Liver (tissue), 3 donors: ENCODE results near the gene DRAXIN.

Experiments used
- EGR1 ChIP-seq, 2 donors: IDR thresholded peaks; 2 replicates each; pipeline ENCODE4 v1.6.1; 2016 to 2018; ENCODE audit warnings: antibody characterized with exemption in 2 of 2, low read depth in 2 of 2
- FOXA1 ChIP-seq: IDR thresholded peaks from 2 replicates; pipeline ENCODE4 v1.6.1; 2016; ENCODE audit warnings: antibody characterized with exemption
- GABPA ChIP-seq, 2 donors: IDR thresholded peaks in 1 of 2; conservative IDR thresholded peaks in 1 of 2; 2 replicates each; pipeline ENCODE4 v1.6.1; 2016; ENCODE audit warnings: antibody characterized with exemption in 2 of 2, mild to moderate bottlenecking in 1 of 2, moderate library complexity in 1 of 2
- HNF4A ChIP-seq, 2 donors: conservative IDR thresholded peaks; 2 replicates each; pipeline ENCODE4 v1.6.1; 2016; ENCODE audit warnings: antibody characterized with exemption in 2 of 2, mild to moderate bottlenecking in 2 of 2
- JUND ChIP-seq, 2 donors: IDR thresholded peaks; 2 replicates each; pipeline ENCODE4 v1.6.1; 2016; ENCODE audit warnings: antibody characterized with exemption in 2 of 2
- RAD21 ChIP-seq, 2 donors: IDR thresholded peaks; 2 replicates each; pipeline ENCODE4 v1.6.1; 2016; ENCODE audit warnings: antibody characterized with exemption in 2 of 2, mild to moderate bottlenecking in 2 of 2
- SP1 ChIP-seq: IDR thresholded peaks from 2 replicates; pipeline ENCODE4 v1.6.1; 2018; ENCODE audit warnings: antibody characterized with exemption, mild to moderate bottlenecking
- TAF1 ChIP-seq: conservative IDR thresholded peaks from 2 replicates; pipeline ENCODE4 v1.6.1; 2016; ENCODE audit warnings: antibody characterized with exemption, mild to moderate bottlenecking
- YY1 ChIP-seq: IDR thresholded peaks from 2 replicates; pipeline ENCODE4 v1.6.1; 2016; ENCODE audit warnings: antibody characterized with exemption, mild to moderate bottlenecking
- TF ChIP-seq, protein P1 (sequence below): fragments of 150-350 bp; IDR thresholded peaks from 2 replicates; pipeline ENCODE4 v1.5.1; 2017; ENCODE audit warnings: improper control_type of control experiment, low read depth, low read length; ENCODE audit not compliant: missing input control
- TF ChIP-seq, protein P2 (sequence below): IDR thresholded peaks from 2 replicates; pipeline ENCODE4 v1.6.1; 2016; ENCODE audit warnings: antibody characterized with exemption
- TF ChIP-seq, protein P3 (sequence below): IDR thresholded peaks from 2 replicates; pipeline ENCODE4 v1.6.1; 2016; ENCODE audit warnings: antibody characterized with exemption
- TF ChIP-seq, protein P4 (sequence below): IDR thresholded peaks from 2 replicates; pipeline ENCODE4 v1.6.1; 2016; ENCODE audit warnings: antibody characterized with exemption
- donor health status: healthy.
- donor health status: healthy.

- TF ChIP-seq, protein P1, sequence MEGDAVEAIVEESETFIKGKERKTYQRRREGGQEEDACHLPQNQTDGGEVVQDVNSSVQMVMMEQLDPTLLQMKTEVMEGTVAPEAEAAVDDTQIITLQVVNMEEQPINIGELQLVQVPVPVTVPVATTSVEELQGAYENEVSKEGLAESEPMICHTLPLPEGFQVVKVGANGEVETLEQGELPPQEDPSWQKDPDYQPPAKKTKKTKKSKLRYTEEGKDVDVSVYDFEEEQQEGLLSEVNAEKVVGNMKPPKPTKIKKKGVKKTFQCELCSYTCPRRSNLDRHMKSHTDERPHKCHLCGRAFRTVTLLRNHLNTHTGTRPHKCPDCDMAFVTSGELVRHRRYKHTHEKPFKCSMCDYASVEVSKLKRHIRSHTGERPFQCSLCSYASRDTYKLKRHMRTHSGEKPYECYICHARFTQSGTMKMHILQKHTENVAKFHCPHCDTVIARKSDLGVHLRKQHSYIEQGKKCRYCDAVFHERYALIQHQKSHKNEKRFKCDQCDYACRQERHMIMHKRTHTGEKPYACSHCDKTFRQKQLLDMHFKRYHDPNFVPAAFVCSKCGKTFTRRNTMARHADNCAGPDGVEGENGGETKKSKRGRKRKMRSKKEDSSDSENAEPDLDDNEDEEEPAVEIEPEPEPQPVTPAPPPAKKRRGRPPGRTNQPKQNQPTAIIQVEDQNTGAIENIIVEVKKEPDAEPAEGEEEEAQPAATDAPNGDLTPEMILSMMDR: no peak
- TF ChIP-seq HNF4A (conservative IDR thresholded peaks at IDR 0.05) (peak; percentile 45 to 48), TAF1 (no peak), JUND (IDR thresholded peaks at IDR 0.05) (no peak), YY1 (no peak), RAD21 (IDR thresholded peaks at IDR 0.05) (no peak), SP1 (no peak), FOXA1 (no peak), EGR1 (IDR thresholded peaks at IDR 0.05; ENCODE audit: low read depth in 2 of 2) (no peak), GABPA (IDR thresholded peaks at IDR 0.05 in 1 of 2, conservative IDR thresholded peaks at IDR 0.05 in 1 of 2) (no peak)
- TF ChIP-seq, protein P2, sequence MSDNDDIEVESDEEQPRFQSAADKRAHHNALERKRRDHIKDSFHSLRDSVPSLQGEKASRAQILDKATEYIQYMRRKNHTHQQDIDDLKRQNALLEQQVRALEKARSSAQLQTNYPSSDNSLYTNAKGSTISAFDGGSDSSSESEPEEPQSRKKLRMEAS: no peak
- TF ChIP-seq, protein P3, sequence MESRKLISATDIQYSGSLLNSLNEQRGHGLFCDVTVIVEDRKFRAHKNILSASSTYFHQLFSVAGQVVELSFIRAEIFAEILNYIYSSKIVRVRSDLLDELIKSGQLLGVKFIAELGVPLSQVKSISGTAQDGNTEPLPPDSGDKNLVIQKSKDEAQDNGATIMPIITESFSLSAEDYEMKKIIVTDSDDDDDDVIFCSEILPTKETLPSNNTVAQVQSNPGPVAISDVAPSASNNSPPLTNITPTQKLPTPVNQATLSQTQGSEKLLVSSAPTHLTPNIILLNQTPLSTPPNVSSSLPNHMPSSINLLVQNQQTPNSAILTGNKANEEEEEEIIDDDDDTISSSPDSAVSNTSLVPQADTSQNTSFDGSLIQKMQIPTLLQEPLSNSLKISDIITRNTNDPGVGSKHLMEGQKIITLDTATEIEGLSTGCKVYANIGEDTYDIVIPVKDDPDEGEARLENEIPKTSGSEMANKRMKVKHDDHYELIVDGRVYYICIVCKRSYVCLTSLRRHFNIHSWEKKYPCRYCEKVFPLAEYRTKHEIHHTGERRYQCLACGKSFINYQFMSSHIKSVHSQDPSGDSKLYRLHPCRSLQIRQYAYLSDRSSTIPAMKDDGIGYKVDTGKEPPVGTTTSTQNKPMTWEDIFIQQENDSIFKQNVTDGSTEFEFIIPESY: no peak
- TF ChIP-seq, protein P4, sequence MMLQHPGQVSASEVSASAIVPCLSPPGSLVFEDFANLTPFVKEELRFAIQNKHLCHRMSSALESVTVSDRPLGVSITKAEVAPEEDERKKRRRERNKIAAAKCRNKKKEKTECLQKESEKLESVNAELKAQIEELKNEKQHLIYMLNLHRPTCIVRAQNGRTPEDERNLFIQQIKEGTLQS: no peak
These were observed 42.3 kb upstream of the DRAXIN start for GRCh38 chr1:11649237-11649623.
